Duodenal mucosa (tissue), 2 donors: ENCODE results near the gene BAIAP3.

ENCODE experiments used
- H3K27ac ChIP-seq: one replicate; pipeline ENCODE4 v1.7.0; 2013; ENCODE audit warnings: low read depth, low read length
- H3K27me3 ChIP-seq, 2 donors: one replicate each; pipeline ENCODE4 v1.7.0; 2013; ENCODE audit warnings: low read length in 2 of 2, control low read depth in 1 of 2; ENCODE audit not compliant: insufficient read depth in 2 of 2, control insufficient read depth in 1 of 2
- H3K36me3 ChIP-seq, 2 donors: one replicate each; pipeline ENCODE4 v1.7.0; 2013; ENCODE audit warnings: low read length in 2 of 2, control low read depth in 1 of 2; ENCODE audit not compliant: insufficient read depth in 2 of 2, control insufficient read depth in 1 of 2
- H3K4me1 ChIP-seq, 2 donors: one replicate each; pipeline ENCODE4 v1.7.0; 2013; ENCODE audit warnings: low read length in 2 of 2, control low read depth in 1 of 2; ENCODE audit not compliant: insufficient read depth in 2 of 2, control insufficient read depth in 1 of 2
- H3K4me3 ChIP-seq, 2 donors: one replicate each; pipeline ENCODE4 v1.7.0; 2013; ENCODE audit warnings: low read length in 2 of 2, low read depth in 1 of 2
- H3K9ac ChIP-seq, 2 donors: one replicate each; pipeline ENCODE4 v1.7.0; 2013; ENCODE audit warnings: low read length in 2 of 2, low read depth in 1 of 2
- H3K9me3 ChIP-seq, 2 donors: one replicate each; pipeline ENCODE4 v1.7.0; 2013; ENCODE audit warnings: low read length in 2 of 2, control low read depth in 1 of 2; ENCODE audit not compliant: control insufficient read depth in 1 of 2

BAIAP3 gene

GRCh38 chr16:1366060-1366711 lies 32.7 kb downstream of the BAIAP3 start:
- no peaks in the 10 kb centered on the region for H3K4me1 ChIP-seq
- H3K4me3 ChIP-seq = no peak overlapping the region
- peaks cover 12 to 64% of the 10 kb centered on the region in 2 donors for H3K36me3 ChIP-seq
- no peak overlapping the region for H3K27ac ChIP-seq
- H3K27me3 ChIP-seq = no peaks in the 10 kb centered on the region
- no peak overlapping the region for H3K9ac ChIP-seq
- no peaks in the 10 kb centered on the region for H3K9me3 ChIP-seq

GRCh38 chr16:1366712-1367299 lies 33.4 kb downstream of the BAIAP3 start:
- Histone ChIP-seq H3K9ac (no peak overlapping the region), H3K4me1 (no peaks in the 10 kb centered on the region), H3K27ac (no peak overlapping the region), H3K27me3 (no peaks in the 10 kb centered on the region), H3K4me3 (no peak overlapping the region), H3K36me3 (peaks cover 12 to 66% of the 10 kb centered on the region in 2 donors), H3K9me3 (no peaks in the 10 kb centered on the region)

- no peaks in the 10 kb centered on the region for H3K4me1 ChIP-seq
- H3K9ac ChIP-seq = no peak overlapping the region
- H3K9me3 ChIP-seq = no peaks in the 10 kb centered on the region
- no peaks in the 10 kb centered on the region for H3K27me3 ChIP-seq
- no peak overlapping the region for H3K27ac ChIP-seq
- peaks cover 11 to 58% of the 10 kb centered on the region in 2 donors for H3K36me3 ChIP-seq
- no peak overlapping the region for H3K4me3 ChIP-seq
These were observed 34.2 kb downstream of the BAIAP3 start for GRCh38 chr16:1367486-1368174.

GRCh38 chr16:1371054-1371978 lies 37.9 kb downstream of the BAIAP3 start:
- H3K9me3 ChIP-seq = no peaks in the 10 kb centered on the region
- peaks cover 5 to 33% of the 10 kb centered on the region in 2 donors for H3K36me3 ChIP-seq
- H3K4me3 ChIP-seq = no peak overlapping the region

GRCh38 chr16:1372292-1372950 lies 39.0 kb downstream of the BAIAP3 start:
- H3K9ac ChIP-seq = no peak overlapping the region
- H3K36me3 ChIP-seq = peaks cover 5 to 25% of the 10 kb centered on the region in 2 donors
- H3K27ac ChIP-seq = no peak overlapping the region
- no peaks in the 10 kb centered on the region for H3K4me1 ChIP-seq
- H3K4me3 ChIP-seq = no peak overlapping the region
- no peaks in the 10 kb centered on the region for H3K9me3 ChIP-seq
- no peaks in the 10 kb centered on the region for H3K27me3 ChIP-seq

More at GRCh38 chr16:1371054-1371978, 37.9 kb downstream of the BAIAP3 start:
- Histone ChIP-seq H3K27me3 (no peaks in the 10 kb centered on the region), H3K9ac (no peak overlapping the region), H3K4me1 (no peaks in the 10 kb centered on the region), H3K27ac (no peak overlapping the region)

GRCh38 chr16:1374418-1375297 lies 41.2 kb downstream of the BAIAP3 start:
- no peaks in the 10 kb centered on the region for H3K27me3 ChIP-seq
- no peak overlapping the region for H3K4me3 ChIP-seq

GRCh38 chr16:1375298-1375640 lies 41.8 kb downstream of the BAIAP3 start:
- peaks cover 0 to 16% of the 10 kb centered on the region in 2 donors for H3K36me3 ChIP-seq
- no peaks in the 10 kb centered on the region for H3K27me3 ChIP-seq
- H3K27ac ChIP-seq = no peak overlapping the region
- H3K9me3 ChIP-seq = no peaks in the 10 kb centered on the region
- peaks cover 8 to 9% of the 10 kb centered on the region in 2 donors for H3K4me1 ChIP-seq
- no peak overlapping the region for H3K9ac ChIP-seq
- no peak overlapping the region for H3K4me3 ChIP-seq

More at GRCh38 chr16:1374418-1375297, 41.2 kb downstream of the BAIAP3 start:
- no peak overlapping the region for H3K27ac ChIP-seq
- peaks cover 8 to 9% of the 10 kb centered on the region in 2 donors for H3K4me1 ChIP-seq
- no peaks in the 10 kb centered on the region for H3K9me3 ChIP-seq
- H3K36me3 ChIP-seq = peaks cover 5 to 22% of the 10 kb centered on the region in 2 donors
- H3K9ac ChIP-seq = no peak overlapping the region

GRCh38 chr16:1375741-1376410 lies 42.4 kb downstream of the BAIAP3 start:
- no peak overlapping the region for H3K4me3 ChIP-seq
- H3K27ac ChIP-seq = no peak overlapping the region
- no peak overlapping the region for H3K9ac ChIP-seq
- H3K27me3 ChIP-seq = no peaks in the 10 kb centered on the region
- peaks cover 8 to 9% of the 10 kb centered on the region in 2 donors for H3K4me1 ChIP-seq
- H3K36me3 ChIP-seq = peaks cover 0 to 16% of the 10 kb centered on the region in 2 donors
- H3K9me3 ChIP-seq = no peaks in the 10 kb centered on the region
